Astrocyte (in vitro differentiated cells and primary cell): ENCODE data around the gene FOXJ3. TPM values are rescaled to one million over a fixed set of nuclear protein-coding genes. Genes with fewer than 3 reads are reported as not detected.

Source experiments
- DNase-seq: peaks from one replicate; pipeline ENCODE4 v3.0.0-alpha.2; 2010; ENCODE audit warnings: low read depth
- FAIRE-seq: peaks from 2 replicates; lab custom pipeline; 2011; peaks lifted over from hg19 to GRCh38; lab: Jason Lieb, UNC
- H2AFZ ChIP-seq: 2 replicates; pipeline ENCODE4 v1.6.0; 2012; ENCODE audit warnings: low read depth, low read length, inconsistent platforms
- H3K27ac ChIP-seq: 2 replicates; pipeline ENCODE4 v1.5.1; 2011; ENCODE audit warnings: low read depth, low read length, inconsistent platforms
- H3K27me3 ChIP-seq: 2 replicates; pipeline ENCODE4 v1.6.0; 2011; ENCODE audit warnings: low read length, inconsistent platforms; ENCODE audit not compliant: insufficient read depth
- H3K36me3 ChIP-seq: 2 replicates; pipeline ENCODE4 v1.5.1; 2011; ENCODE audit warnings: low read length, inconsistent platforms; ENCODE audit not compliant: insufficient read depth
- H3K4me1 ChIP-seq: 2 replicates; pipeline ENCODE4 v1.5.1; 2011; ENCODE audit warnings: low read length, inconsistent platforms; ENCODE audit not compliant: insufficient read depth
- H3K4me2 ChIP-seq: 2 replicates; pipeline ENCODE4 v1.6.0; 2012; ENCODE audit warnings: low read length, inconsistent platforms
- H3K4me3 ChIP-seq: 2 replicates; pipeline ENCODE4 v1.5.1; 2011; ENCODE audit warnings: low read depth, mild to moderate bottlenecking, low read length, inconsistent platforms; ENCODE audit not compliant: insufficient read depth
- H3K79me2 ChIP-seq: 2 replicates; pipeline ENCODE4 v1.6.0; 2012; ENCODE audit warnings: mild to moderate bottlenecking, low read length, inconsistent platforms; ENCODE audit not compliant: insufficient read depth
- H3K9ac ChIP-seq: 2 replicates; pipeline ENCODE4 v1.6.0; 2012; ENCODE audit warnings: mild to moderate bottlenecking, low read length, inconsistent platforms
- H3K9me3 ChIP-seq: 2 replicates; pipeline ENCODE4 v1.5.1; 2012; ENCODE audit warnings: low read depth, mild to moderate bottlenecking, low read length, inconsistent platforms; ENCODE audit not compliant: insufficient read depth
- H4K20me1 ChIP-seq: 2 replicates; pipeline ENCODE4 v1.6.0; 2012; ENCODE audit warnings: low read length, inconsistent platforms; ENCODE audit not compliant: insufficient read depth
- H3K27ac Mint-ChIP-seq: one replicate; pipeline ENCODE4 v1.8.0; 2021; ENCODE audit warnings: mild to moderate bottlenecking, mixed read lengths; ENCODE audit not compliant: unreplicated experiment
- H3K27me3 Mint-ChIP-seq: one replicate; pipeline ENCODE4 v1.8.0; 2021; ENCODE audit warnings: low read depth, mixed read lengths; ENCODE audit not compliant: unreplicated experiment
- H3K36me3 Mint-ChIP-seq: one replicate; pipeline ENCODE4 v1.8.0; 2021; ENCODE audit warnings: low read depth, mixed read lengths; ENCODE audit not compliant: unreplicated experiment
- H3K4me1 Mint-ChIP-seq: one replicate; pipeline ENCODE4 v1.8.0; 2021; ENCODE audit warnings: low read depth, mixed read lengths; ENCODE audit not compliant: unreplicated experiment
- H3K4me3 Mint-ChIP-seq: one replicate; pipeline ENCODE4 v1.8.0; 2021; ENCODE audit warnings: mild to moderate bottlenecking, moderate library complexity, mixed read lengths; ENCODE audit not compliant: unreplicated experiment
- H3K9me3 Mint-ChIP-seq: one replicate; pipeline ENCODE4 v1.8.0; 2021; ENCODE audit warnings: mild to moderate bottlenecking, mixed read lengths; ENCODE audit not compliant: unreplicated experiment
- CTCF ChIP-seq: IDR thresholded peaks from 2 replicates; pipeline ENCODE4 v1.5.1; 2011; ENCODE audit warnings: low read depth, mild to moderate bottlenecking, inconsistent platforms, low read length, moderate library complexity; ENCODE audit not compliant: insufficient read depth
- EZH2 ChIP-seq: IDR thresholded peaks from 2 replicates; pipeline ENCODE4 v1.6.1; 2012; ENCODE audit warnings: mild to moderate bottlenecking, low read length, inconsistent platforms; ENCODE audit not compliant: insufficient read depth
- total RNA-seq: library from RNA; stranded (reverse); gene quantifications from 2 replicates; pipeline ENCODE4 v1.2.1, GENCODE V29; 2021

The FOXJ3 gene
- total RNA-seq, 1 donor from 2014 or later, result 41.9 TPM

GRCh38 chr1:42333662-42334239 lies 1.3 kb downstream of the FOXJ3 start:
- no peaks in the 10 kb centered on the region for H3K9me3 ChIP-seq
- H3K36me3 Mint-ChIP-seq, result peaks cover 2% of the 10 kb centered on the region
- peak overlapping the region; percentile 92 for H3K9ac ChIP-seq
- TF ChIP-seq CTCF, result no peak
- no peak for TF ChIP-seq EZH2
- peaks cover 17% of the 10 kb centered on the region for H3K4me1 Mint-ChIP-seq
- H3K27ac ChIP-seq, result peak overlapping the region; percentile 89
- H3K4me1 ChIP-seq, result peaks cover 8% of the 10 kb centered on the region
- no peak overlapping the region for H2AFZ ChIP-seq
- H4K20me1 ChIP-seq, result peaks cover 47% of the 10 kb centered on the region
- H3K27ac Mint-ChIP-seq, result peak overlapping the region; percentile 93
- peak overlapping the region; percentile 95 for H3K4me3 Mint-ChIP-seq
- no peak for DNase-seq
- no peaks in the 10 kb centered on the region for H3K27me3 ChIP-seq
- no peaks in the 10 kb centered on the region for H3K9me3 Mint-ChIP-seq
- H3K4me2 ChIP-seq, result peak overlapping the region; percentile 91
- H3K27me3 Mint-ChIP-seq, result no peaks in the 10 kb centered on the region
- FAIRE-seq, result no peak
- no peaks in the 10 kb centered on the region for H3K36me3 ChIP-seq
- H3K79me2 ChIP-seq, result peaks cover 62% of the 10 kb centered on the region
- peak overlapping the region; percentile 91 for H3K4me3 ChIP-seq

GRCh38 chr1:42332877-42333276 lies 2.2 kb downstream of the FOXJ3 start:
- Histone ChIP-seq H3K36me3 (no peaks in the 10 kb centered on the region), H4K20me1 (peaks cover 56% of the 10 kb centered on the region), H3K4me2 (peak overlapping the region; percentile 91), H3K4me3 (no peak overlapping the region), H3K4me1 (peaks cover 8% of the 10 kb centered on the region), H3K27me3 (no peaks in the 10 kb centered on the region), H3K9ac (no peak overlapping the region), H3K79me2 (peaks cover 71% of the 10 kb centered on the region), H3K27ac (no peak overlapping the region), H2AFZ (no peak overlapping the region), H3K9me3 (no peaks in the 10 kb centered on the region)
- Mint-ChIP-seq H3K4me3 (peak overlapping the region; percentile 95), H3K27ac (no peak overlapping the region), H3K36me3 (peaks cover 2% of the 10 kb centered on the region), H3K9me3 (no peaks in the 10 kb centered on the region), H3K4me1 (peaks cover 17% of the 10 kb centered on the region), H3K27me3 (no peaks in the 10 kb centered on the region)
- DNase-seq (no peak), FAIRE-seq (no peak)
- TF ChIP-seq CTCF (no peak), EZH2 (no peak)

- no peak overlapping the region for H3K27ac ChIP-seq
- H3K4me2 ChIP-seq, result no peak overlapping the region
- H3K27me3 ChIP-seq, result no peaks in the 10 kb centered on the region
- H3K4me1 ChIP-seq, result peaks cover 8% of the 10 kb centered on the region
- H3K27ac Mint-ChIP-seq, result no peak overlapping the region
- H4K20me1 ChIP-seq, result peaks cover 81% of the 10 kb centered on the region
- no peaks in the 10 kb centered on the region for H3K36me3 ChIP-seq
- H3K27me3 Mint-ChIP-seq, result no peaks in the 10 kb centered on the region
- DNase-seq (no peak), FAIRE-seq (no peak)
- H3K9me3 ChIP-seq, result no peaks in the 10 kb centered on the region
- no peak overlapping the region for H2AFZ ChIP-seq
- no peak for TF ChIP-seq CTCF
- TF ChIP-seq EZH2, result no peak
- no peak overlapping the region for H3K9ac ChIP-seq
- H3K9me3 Mint-ChIP-seq, result no peaks in the 10 kb centered on the region
- H3K4me3 Mint-ChIP-seq, result no peak overlapping the region
- H3K4me3 ChIP-seq, result no peak overlapping the region
- peaks cover 15% of the 10 kb centered on the region for H3K4me1 Mint-ChIP-seq
- H3K36me3 Mint-ChIP-seq, result peaks cover 4% of the 10 kb centered on the region
- peaks cover 98% of the 10 kb centered on the region for H3K79me2 ChIP-seq
Observed at GRCh38 chr1:42330215-42330614, 4.8 kb downstream of the FOXJ3 start.
